CD4-positive, alpha-beta T cell treated with Interferon alpha-2 for 1 hour (primary cell): ENCODE data around the gene ARL17B.
"Not testable (repeated sequence)": the region's sequence is repeated elsewhere in the genome, so short reads cannot be mapped to it uniquely, and the experiment has no call there.

Experiments
- DNase-seq, 2 donors: peaks; one replicate each; pipeline ENCODE4 v3.0.0-alpha.2; 2020 to 2022

The ARL17B gene

GRCh38 chr17:46287587-46287986, 74.0 kb downstream of the ARL17B start:
- not testable (repeated sequence) for DNase-seq

GRCh38 chr17:46286764-46287221, 74.8 kb downstream of the ARL17B start:
- peak; percentile 83 to 88 for DNase-seq

GRCh38 chr17:46285500-46285899, 76.1 kb downstream of the ARL17B start:
- not testable (repeated sequence) for DNase-seq

DNA sequence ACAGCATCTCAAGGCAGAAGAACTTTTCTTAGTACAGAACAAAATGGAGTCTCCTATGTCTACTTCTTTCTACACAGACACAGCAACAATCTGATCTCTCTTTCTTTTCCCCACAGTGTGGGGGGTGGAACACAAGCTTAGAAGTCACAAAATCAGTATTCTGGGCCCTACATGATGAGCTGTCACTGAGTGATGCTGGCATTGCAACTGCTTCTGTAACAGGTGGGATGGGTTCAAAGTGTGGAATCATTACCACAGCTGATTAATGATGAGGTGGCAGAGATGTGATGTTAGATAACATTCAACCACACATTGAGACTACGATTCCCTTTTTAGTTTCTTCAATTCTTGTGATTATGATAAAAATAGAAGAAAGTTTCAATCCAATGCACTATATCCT, 77.1 kb downstream of the ARL17B start:
- peak in 1 of 2 donors; percentile 23 for DNase-seq

- not testable (repeated sequence) for DNase-seq
Measured at GRCh38 chr17:46282635-46283034, 78.9 kb downstream of the ARL17B start.

GRCh38 chr17:46281336-46281735, 80.2 kb downstream of the ARL17B start:
- DNase-seq = not testable (repeated sequence)

- not testable (repeated sequence) for DNase-seq
Measured at GRCh38 chr17:46276728-46277479, 84.7 kb downstream of the ARL17B start.

- DNase-seq = no peak
Measured at GRCh38 chr17:46274238-46274637, 87.3 kb downstream of the ARL17B start.

GRCh38 chr17:46273541-46274236, 87.9 kb downstream of the ARL17B start:
- no peak for DNase-seq

DNA sequence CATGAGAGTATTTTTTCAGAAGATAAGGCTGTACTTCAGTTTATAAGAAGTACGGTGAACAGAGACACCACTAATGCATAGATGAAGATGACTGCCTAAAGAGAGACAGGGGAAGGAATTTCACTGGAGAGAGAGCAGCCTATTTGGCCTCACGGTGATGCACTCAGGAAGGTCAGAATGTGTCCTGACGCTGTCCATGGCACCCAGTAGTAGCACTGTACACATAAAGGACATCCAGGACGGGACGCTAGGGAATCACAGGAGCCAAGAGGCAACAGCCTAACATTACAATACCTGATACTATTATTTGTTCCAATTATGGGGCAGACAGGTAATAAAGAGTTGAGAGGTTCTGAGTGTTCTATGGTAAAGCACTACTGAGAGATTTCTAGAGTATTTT, 91.5 kb downstream of the ARL17B start:
- no peak for DNase-seq

- peak; percentile 84 for DNase-seq
Measured at GRCh38 chr17:46266656-46267544, 94.7 kb downstream of the ARL17B start.

DNA sequence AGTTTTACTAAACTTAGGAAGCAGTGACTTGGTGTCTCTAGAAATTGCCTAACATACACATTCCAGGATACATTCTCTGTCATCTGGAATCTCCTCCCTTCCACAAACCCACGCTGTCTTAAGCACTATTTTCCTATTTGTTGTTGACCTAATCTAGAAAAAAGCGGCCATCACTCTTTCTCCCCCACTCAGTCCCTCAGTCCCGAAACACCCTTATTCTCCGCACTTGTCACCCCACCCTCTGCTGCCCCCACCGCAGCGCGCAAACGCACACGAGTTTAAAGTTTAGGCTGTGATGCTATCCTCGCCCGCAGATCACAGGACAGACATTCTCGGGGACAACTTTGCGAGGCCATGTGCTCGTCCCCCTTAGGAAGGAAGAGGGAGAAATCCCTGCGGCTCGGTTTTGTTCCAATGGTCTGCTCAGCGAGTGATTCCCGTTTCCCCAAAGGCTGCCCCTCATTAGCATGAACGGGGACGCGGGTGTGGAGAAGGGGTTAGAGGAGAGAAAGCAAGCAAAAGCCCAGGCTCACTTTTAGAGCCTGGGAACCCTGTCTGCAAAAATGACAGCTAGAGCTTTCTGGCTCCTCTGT, 95.4 kb downstream of the ARL17B start:
- DNase-seq = not testable (repeated sequence)

- peak in 1 of 2 donors; percentile 26 for DNase-seq
Measured at GRCh38 chr17:46264456-46265198, 96.9 kb downstream of the ARL17B start.

DNA sequence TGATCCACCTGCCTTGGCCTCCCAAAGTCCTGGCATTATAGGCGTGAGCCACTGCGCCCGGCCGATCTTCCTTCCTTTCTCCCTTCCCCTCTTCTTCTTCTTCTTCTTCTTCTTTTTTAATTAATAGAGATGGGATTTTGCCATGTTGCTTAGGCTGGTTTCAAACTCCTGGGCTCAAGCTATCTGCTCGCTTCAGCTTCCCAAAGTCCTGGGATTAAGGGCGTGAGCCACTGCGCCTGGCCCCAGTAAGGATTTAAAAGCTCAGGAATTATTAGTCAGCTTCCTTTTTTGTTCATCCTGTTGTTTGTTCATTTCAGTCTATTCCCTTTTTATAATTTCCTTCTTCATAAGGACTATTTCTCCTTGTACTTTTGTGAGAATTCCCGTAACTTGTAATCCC, 99.3 kb downstream of the ARL17B start:
- DNase-seq = no peak

- DNase-seq = not testable (repeated sequence)
Measured at GRCh38 chr17:46259845-46260661, 101.5 kb downstream of the ARL17B start.

- DNase-seq = not testable (repeated sequence)
Measured at GRCh38 chr17:46256369-46256768, 105.2 kb downstream of the ARL17B start.

DNA sequence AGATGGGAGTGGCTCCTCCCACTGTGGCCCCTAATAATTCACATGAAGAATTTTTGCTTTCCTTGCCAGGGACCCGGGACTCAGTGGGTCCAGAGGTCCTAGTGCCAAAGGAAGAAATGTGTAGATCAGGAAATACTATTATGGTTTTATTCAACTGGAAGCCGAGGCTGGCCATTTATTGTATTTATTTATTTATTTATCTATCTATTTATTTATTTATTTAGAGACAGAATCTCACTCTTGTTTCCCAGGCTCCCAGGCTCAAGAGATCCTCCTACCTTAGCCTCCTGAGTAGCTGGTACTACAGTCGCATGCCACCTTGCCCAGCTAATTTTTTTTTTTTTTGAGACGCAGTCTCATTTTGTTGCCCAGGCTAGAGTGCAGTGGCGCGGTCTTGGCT, 107.4 kb downstream of the ARL17B start:
- DNase-seq = not testable (repeated sequence)

- DNase-seq = peak; percentile 84
Measured at GRCh38 chr17:46253722-46254121, 107.8 kb downstream of the ARL17B start.

- not testable (repeated sequence) for DNase-seq
Measured at GRCh38 chr17:46252804-46253203, 108.8 kb downstream of the ARL17B start.

DNA sequence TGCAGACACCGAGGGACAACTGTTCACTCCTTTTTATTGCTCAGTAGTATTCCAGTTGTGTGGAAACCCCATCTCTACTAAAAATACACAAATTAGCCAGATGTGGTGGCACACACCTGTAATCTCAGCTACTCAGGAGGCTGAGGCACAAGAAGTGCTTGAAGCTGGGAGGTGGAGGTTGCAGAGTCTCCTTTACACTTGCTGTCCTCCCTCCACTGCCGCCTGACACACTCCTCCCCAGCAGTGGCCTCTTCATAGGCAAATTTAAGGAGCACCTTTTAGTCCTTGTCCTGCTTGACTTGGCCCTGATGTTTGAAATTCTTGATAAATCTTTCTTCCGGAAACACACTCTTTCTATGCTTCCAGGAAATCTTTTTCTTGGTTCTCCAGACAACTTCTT, 112.4 kb downstream of the ARL17B start:
- not testable (repeated sequence) for DNase-seq
